H9 (cell line): Measurements from ENCODE around the gene IQSEC1. TPM values are rescaled to one million over a fixed set of nuclear protein-coding genes. Genes with fewer than 3 reads are reported as not detected.

ENCODE experiments used
- DNase-seq: peaks from one replicate; pipeline ENCODE4 v3.0.0-alpha.2; 2017
- H2AFZ ChIP-seq: one replicate; pipeline ENCODE4 v1.6.1; 2013; ENCODE audit warnings: mild to moderate bottlenecking, low read length, control low read depth, moderate library complexity
- H2AK5ac ChIP-seq: 2 replicates; pipeline ENCODE4 v1.6.1; 2013; ENCODE audit warnings: low read length, control low read depth, mixed read lengths; ENCODE audit not compliant: insufficient read length
- H2BK120ac ChIP-seq: one replicate; pipeline ENCODE4 v1.6.1; 2013; ENCODE audit warnings: low read depth, mild to moderate bottlenecking, low read length, control low read depth, inconsistent platforms; ENCODE audit not compliant: poor library complexity, severe bottlenecking
- H2BK12ac ChIP-seq: 2 replicates; pipeline ENCODE4 v1.6.1; 2013; ENCODE audit warnings: low read length, control low read depth, mixed read lengths, low read depth; ENCODE audit not compliant: insufficient read length
- H2BK15ac ChIP-seq: 2 replicates; pipeline ENCODE4 v1.6.1; 2013; ENCODE audit warnings: low read depth, low read length, control low read depth
- H2BK20ac ChIP-seq: one replicate; pipeline ENCODE4 v1.6.1; 2013; ENCODE audit warnings: low read depth, mild to moderate bottlenecking, low read length, control low read depth, inconsistent platforms; ENCODE audit not compliant: poor library complexity, severe bottlenecking
- H2BK5ac ChIP-seq: 2 replicates; pipeline ENCODE4 v1.6.1; 2013; ENCODE audit warnings: low read length, control low read depth, mixed read lengths; ENCODE audit not compliant: insufficient read length
- H3K14ac ChIP-seq: 2 replicates; pipeline ENCODE4 v1.6.1; 2013; ENCODE audit warnings: low read length, control low read depth; ENCODE audit not compliant: insufficient read depth
- H3K18ac ChIP-seq: 2 replicates; pipeline ENCODE4 v1.6.1; 2013; ENCODE audit warnings: low read depth, mild to moderate bottlenecking, mixed read lengths, low read length, control low read depth; ENCODE audit not compliant: insufficient read length
- H3K23ac ChIP-seq: 2 replicates; pipeline ENCODE4 v1.6.1; 2013; ENCODE audit warnings: low read length, control low read depth, mixed read lengths, low read depth; ENCODE audit not compliant: insufficient read length
- H3K23me2 ChIP-seq: 2 replicates; pipeline ENCODE4 v1.6.1; 2013; ENCODE audit warnings: low read depth, mild to moderate bottlenecking, mixed read lengths, low read length, control low read depth; ENCODE audit not compliant: insufficient read length, poor library complexity, severe bottlenecking
- H3K27ac ChIP-seq: 2 replicates; pipeline ENCODE4 v1.5.1; 2013; ENCODE audit warnings: low read length, control low read depth, mixed read lengths, low read depth; ENCODE audit not compliant: insufficient read length
- H3K27me3 ChIP-seq: 2 replicates; pipeline ENCODE4 v1.6.1; 2013; ENCODE audit warnings: low read length, control low read depth, inconsistent platforms; ENCODE audit not compliant: insufficient read depth
- H3K4ac ChIP-seq: 2 replicates; pipeline ENCODE4 v1.6.1; 2013; ENCODE audit warnings: low read depth, mild to moderate bottlenecking, control low read depth, inconsistent platforms, low read length, moderate library complexity
- H3K4me1 ChIP-seq: 2 replicates; pipeline ENCODE4 v1.6.1; 2013; ENCODE audit warnings: low read length, control low read depth, inconsistent platforms; ENCODE audit not compliant: insufficient read depth
- H3K4me2 ChIP-seq: 2 replicates; pipeline ENCODE4 v1.6.1; 2013; ENCODE audit warnings: low read length, control low read depth, mixed read lengths; ENCODE audit not compliant: insufficient read length, insufficient read depth
- H3K56ac ChIP-seq: 2 replicates; pipeline ENCODE4 v1.6.1; 2013; ENCODE audit warnings: low read depth, mild to moderate bottlenecking, mixed read lengths, low read length, control low read depth; ENCODE audit not compliant: insufficient read length
- H3K79me1 ChIP-seq: 2 replicates; pipeline ENCODE4 v1.6.1; 2013; ENCODE audit warnings: low read depth, mild to moderate bottlenecking, moderate library complexity, low read length, control low read depth, inconsistent platforms; ENCODE audit not compliant: insufficient read depth, poor library complexity, severe bottlenecking
- H3K79me2 ChIP-seq: 2 replicates; pipeline ENCODE4 v1.6.1; 2013; ENCODE audit warnings: low read length, control low read depth, inconsistent platforms; ENCODE audit not compliant: insufficient read depth
- H3K9ac ChIP-seq: 2 replicates; pipeline ENCODE4 v1.6.1; 2013; ENCODE audit warnings: low read length, control low read depth, mixed read lengths; ENCODE audit not compliant: insufficient read length; ENCODE audit errors: extremely low read depth
- H3K9me3 ChIP-seq: one replicate; pipeline ENCODE4 v1.6.1; 2013; ENCODE audit warnings: low read depth, low read length, inconsistent platforms; ENCODE audit not compliant: control insufficient read depth
- H3T11ph ChIP-seq: one replicate; pipeline ENCODE4 v1.6.1; 2013; ENCODE audit warnings: mild to moderate bottlenecking, low read length, control low read depth, inconsistent platforms
- H4K20me1 ChIP-seq: one replicate; pipeline ENCODE4 v1.6.1; 2013; ENCODE audit not compliant: control insufficient read depth, insufficient read length, insufficient read depth
- H4K5ac ChIP-seq: 2 replicates; pipeline ENCODE4 v1.6.1; 2013; ENCODE audit warnings: low read depth, mild to moderate bottlenecking, mixed read lengths, low read length, control low read depth; ENCODE audit not compliant: insufficient read length
- H4K8ac ChIP-seq: replicated peaks from 2 replicates; pipeline ENCODE4 v1.6.1; 2013; ENCODE audit warnings: low read length, control low read depth, mixed read lengths, low read depth; ENCODE audit not compliant: insufficient read length
- H4K91ac ChIP-seq: 2 replicates; pipeline ENCODE4 v1.6.1; 2013; ENCODE audit warnings: low read depth, mild to moderate bottlenecking, moderate library complexity, mixed read lengths, low read length, control low read depth; ENCODE audit not compliant: insufficient read length
- H3K27ac Mint-ChIP-seq, 3 experiments: 2 replicates in 2 of 3; 3 replicates in 1 of 3; pipeline ENCODE4 v1.8.0; 2020 to 2021; ENCODE audit warnings: mixed read lengths in 3 of 3, mild to moderate bottlenecking in 1 of 3, moderate library complexity in 1 of 3
- H3K27me3 Mint-ChIP-seq: 2 replicates; pipeline ENCODE4 v1.8.0; 2021; ENCODE audit warnings: low read depth, mild to moderate bottlenecking, moderate library complexity, mixed read lengths
- H3K36me3 Mint-ChIP-seq, 3 experiments: 2 replicates in 2 of 3; 3 replicates in 1 of 3; pipeline ENCODE4 v1.8.0; 2020 to 2021; ENCODE audit warnings: low read depth in 3 of 3, mixed read lengths in 3 of 3; ENCODE audit not compliant: insufficient read depth in 1 of 3
- H3K4me1 Mint-ChIP-seq, 2 experiments: 2 replicates each; pipeline ENCODE4 v1.8.0; 2020; ENCODE audit warnings: mixed read lengths in 2 of 2
- H3K4me3 Mint-ChIP-seq, 2 experiments: 2 replicates in 1 of 2; 3 replicates in 1 of 2; pipeline ENCODE4 v1.8.0; 2020 to 2021; ENCODE audit warnings: mild to moderate bottlenecking in 2 of 2, mixed read lengths in 2 of 2, moderate library complexity in 1 of 2
- H3K9me3 Mint-ChIP-seq, 2 experiments: 2 replicates in 1 of 2; 3 replicates in 1 of 2; pipeline ENCODE4 v1.8.0; 2020; ENCODE audit warnings: mild to moderate bottlenecking in 2 of 2, mixed read lengths in 2 of 2, moderate library complexity in 1 of 2
- CTCF ChIP-seq: fragments of 200-600 bp; sonication (generic); conservative IDR thresholded peaks from 3 replicates; pipeline ENCODE4 v1.8.0; 2021; ENCODE audit warnings: antibody characterized with exemption, mild to moderate bottlenecking
- WGBS: extraction: QIAGEN DNeasy Blood & Tissue Kit; methylation state at CpG from one replicate; pipeline ENCODE4 v1.1.7; 2013; ENCODE audit warnings: missing lambda C conversion rate, low lambda C conversion rate, mixed read lengths; ENCODE audit not compliant: insufficient read length; ENCODE audit errors: extremely low coverage; 5-methylcytosine and 5-hydroxymethylcytosine counted together
- total RNA-seq: library from RNA; stranded (reverse); gene quantifications from 2 replicates; pipeline ENCODE4 v1.2.1, GENCODE V29; 2021

IQSEC1 gene
- total RNA-seq, 1 experiment from 2014 or later = 19.1 TPM

DNA sequence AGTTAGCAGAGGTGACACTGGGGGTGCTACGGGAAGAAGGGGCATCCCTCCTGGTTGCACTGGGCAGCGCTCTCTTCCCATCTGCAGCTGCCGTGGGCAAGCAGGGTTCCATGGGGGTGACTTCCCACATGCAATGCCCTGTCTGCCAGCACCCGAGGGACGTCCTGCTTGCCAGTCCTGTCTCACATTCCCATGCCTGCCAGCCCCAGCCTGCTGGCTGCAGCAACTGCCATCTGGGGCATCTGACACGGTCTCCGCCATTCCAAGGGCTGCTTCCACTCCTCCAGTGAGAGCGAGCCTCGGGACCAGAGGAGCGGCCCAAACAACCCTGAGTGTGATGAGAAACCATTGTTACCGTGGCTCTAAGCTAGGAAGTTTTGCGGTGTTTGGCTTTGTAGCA lies 186.5 kb downstream of the IQSEC1 start:
- H3K9me3 Mint-ChIP-seq = peaks cover 0 to 2% of the 10 kb centered on the region in 2 experiments; a peak in 3 of 5 replicates
- no peak overlapping the region for H2BK15ac ChIP-seq

More for the DNA sequence above, 186.5 kb downstream of the IQSEC1 start:
- Histone ChIP-seq H3K79me1 (no peaks in the 10 kb centered on the region), H4K8ac (no peak overlapping the region), H4K5ac (no peak overlapping the region), H2AK5ac (no peak overlapping the region), H3K18ac (no peak overlapping the region), H3K14ac (no peak overlapping the region; the same call in 1 of the 2 replicates), H2BK20ac (no peak overlapping the region), H3K4me1 (no peaks in the 10 kb centered on the region; the same call in 1 of the 2 replicates), H3K9me3 (no peaks in the 10 kb centered on the region), H3K4me2 (no peak overlapping the region), H2BK5ac (no peak overlapping the region), H3K9ac (no peak overlapping the region), H3K27me3 (peaks cover 2% of the 10 kb centered on the region; the same call in 1 of the 2 replicates), H2BK12ac (no peak overlapping the region), H2BK120ac (no peak overlapping the region), H3K4ac (no peak overlapping the region), H3K79me2 (no peaks in the 10 kb centered on the region), H4K91ac (no peak overlapping the region), H3K56ac (no peak overlapping the region), H2AFZ (no peak overlapping the region), H3K23me2 (no peaks in the 10 kb centered on the region), H3T11ph (no peak overlapping the region), H4K20me1 (no peaks in the 10 kb centered on the region), H3K27ac (no peak overlapping the region), H3K23ac (no peak overlapping the region)
- Mint-ChIP-seq H3K36me3 (peaks cover 0 to 4% (median 0%) of the 10 kb centered on the region in 3 experiments; a peak in 2 of 7 replicates), H3K27me3 (peaks cover 78% of the 10 kb centered on the region), H3K27ac (no peak overlapping the region), H3K4me1 (peaks cover 10 to 17% of the 10 kb centered on the region in 2 experiments), H3K4me3 (no peak overlapping the region)
- no peak for TF ChIP-seq CTCF
- DNase-seq = no peak
- WGBS = no CpG with 5 or more reads among the region's 12 CpGs
